EH (cell line): ENCODE results near the gene TGFB2.

Experiments used
- DNase-seq: peaks from one replicate; pipeline ENCODE4 v3.0.0-alpha.2; 2015; ENCODE audit warnings: low read depth

Gene TGFB2

GRCh38 chr1:218361298-218362065 is 16.3 kb downstream of the TGFB2 start:
- DNase-seq = peak; percentile 71

- DNase-seq = no peak
Observed at GRCh38 chr1:218362418-218363076, 17.4 kb downstream of the TGFB2 start.

- DNase-seq = no peak
Observed at GRCh38 chr1:218363141-218363540, 18.0 kb downstream of the TGFB2 start.

GRCh38 chr1:218364028-218364710 is 19.0 kb downstream of the TGFB2 start:
- DNase-seq = peak; percentile 18

GRCh38 chr1:218365226-218365999 is 20.3 kb downstream of the TGFB2 start:
- DNase-seq = peak; percentile 63

- no peak for DNase-seq
Observed at GRCh38 chr1:218366322-218367052, 21.4 kb downstream of the TGFB2 start.

GRCh38 chr1:218367118-218367517 is 22.0 kb downstream of the TGFB2 start:
- DNase-seq = no peak

GRCh38 chr1:218368686-218369085 is 23.6 kb downstream of the TGFB2 start:
- no peak for DNase-seq

GRCh38 chr1:218369688-218370511 is 24.8 kb downstream of the TGFB2 start:
- peak; percentile 73 for DNase-seq

- DNase-seq = peak; percentile 29
Observed at GRCh38 chr1:218371927-218372672, 27.0 kb downstream of the TGFB2 start.

- DNase-seq = peak; percentile 60
Observed at GRCh38 chr1:218374401-218375353, 29.5 kb downstream of the TGFB2 start.

- peak; percentile 52 for DNase-seq
Observed at GRCh38 chr1:218376722-218377121, 31.6 kb downstream of the TGFB2 start.

- peak; percentile 99 for DNase-seq
Observed at GRCh38 chr1:218377143-218377660, 32.1 kb downstream of the TGFB2 start.

GRCh38 chr1:218380125-218380977 is 35.2 kb downstream of the TGFB2 start:
- peak; percentile 79 for DNase-seq

GRCh38 chr1:218382261-218382660 is 37.1 kb downstream of the TGFB2 start:
- DNase-seq = no peak

- peak; percentile 43 for DNase-seq
Observed at GRCh38 chr1:218383051-218383450, 37.9 kb downstream of the TGFB2 start.

GRCh38 chr1:218383681-218384080 is 38.5 kb downstream of the TGFB2 start:
- DNase-seq = peak; percentile 53
